HG03558 (cell line): ENCODE data around the gene ANO2.
"Not testable (repeated sequence)": the region's sequence is repeated elsewhere in the genome, so short reads cannot be mapped to it uniquely, and the experiment has no call there.

Experiments
- ATAC-seq: cut with Tn5 transposase; IDR thresholded peaks from one replicate; pipeline ENCODE4 v1.9.1; 2021; ENCODE audit warnings: moderate number of reproducible peaks; ENCODE audit not compliant: unreplicated experiment; ENCODE audit errors: extremely low read depth

The ANO2 gene

DNA sequence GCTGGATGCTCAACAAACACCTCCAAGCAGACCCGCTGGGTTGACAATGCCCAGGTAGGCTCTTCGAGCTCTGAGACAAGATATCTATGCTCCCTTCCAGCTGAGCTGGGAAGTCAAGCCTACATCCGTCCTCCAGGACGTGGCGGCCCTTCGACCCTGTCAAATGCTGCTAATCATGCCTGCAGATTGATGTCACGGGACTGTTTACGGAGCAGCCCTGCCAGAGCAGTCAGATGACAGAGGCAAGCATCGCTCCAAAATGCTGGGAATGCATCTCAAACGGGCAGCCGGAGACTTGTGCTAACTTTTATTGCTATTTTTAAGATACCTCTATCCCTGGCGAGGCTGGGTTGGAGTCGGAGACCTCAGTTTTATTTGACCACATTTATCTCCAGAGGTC, 373.9 kb downstream of the ANO2 start:
- no peak for ATAC-seq

DNA sequence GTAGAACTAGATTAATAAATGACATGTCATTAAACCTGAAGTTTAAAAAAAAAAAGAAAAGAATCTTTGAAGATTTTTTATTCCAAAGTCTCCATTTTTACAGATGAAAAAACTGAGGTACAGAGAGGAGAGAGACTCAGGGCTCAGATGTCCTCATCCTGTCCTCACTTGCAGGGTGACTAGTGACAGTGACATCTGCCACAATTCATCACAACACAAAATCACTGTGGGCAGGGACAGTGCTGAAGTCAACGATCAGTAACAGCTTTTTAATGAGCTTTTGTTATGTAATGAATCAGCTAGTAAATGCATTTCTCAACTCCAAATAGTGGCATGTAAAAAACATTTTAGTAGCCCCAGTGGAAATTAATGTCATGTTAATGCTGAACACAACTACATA, 374.6 kb downstream of the ANO2 start:
- no peak for ATAC-seq

DNA sequence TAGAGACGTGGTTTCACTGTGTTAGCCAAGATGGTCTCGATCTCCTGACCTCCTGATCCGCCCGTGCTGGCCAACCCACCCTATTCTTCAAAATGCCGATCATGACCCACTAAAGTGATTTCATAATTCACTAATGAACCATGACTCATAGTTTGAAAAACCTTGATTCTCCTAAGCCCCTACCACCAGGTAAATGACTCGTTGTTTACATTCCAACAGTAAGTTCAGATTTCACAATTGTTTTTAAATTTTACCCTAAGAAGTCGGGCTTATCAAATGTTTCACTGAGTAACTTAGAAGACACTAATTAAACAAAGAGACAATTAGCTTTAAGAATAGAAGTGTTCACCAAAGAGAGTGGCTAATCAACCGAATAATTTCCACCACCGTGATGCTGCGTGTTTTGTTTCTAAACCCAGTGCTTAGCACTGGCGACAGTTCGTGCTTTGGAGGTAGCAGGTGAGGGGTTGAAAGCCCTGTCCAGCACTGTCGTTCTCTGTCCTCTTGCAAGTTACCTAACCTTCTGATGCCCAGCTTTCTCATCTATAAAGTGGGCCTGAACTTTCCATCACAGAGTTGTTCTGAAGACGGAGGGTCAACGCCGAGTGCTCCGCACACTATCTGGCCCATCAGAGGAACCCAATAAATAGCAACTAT, 376.6 kb downstream of the ANO2 start:
- no peak for ATAC-seq

DNA sequence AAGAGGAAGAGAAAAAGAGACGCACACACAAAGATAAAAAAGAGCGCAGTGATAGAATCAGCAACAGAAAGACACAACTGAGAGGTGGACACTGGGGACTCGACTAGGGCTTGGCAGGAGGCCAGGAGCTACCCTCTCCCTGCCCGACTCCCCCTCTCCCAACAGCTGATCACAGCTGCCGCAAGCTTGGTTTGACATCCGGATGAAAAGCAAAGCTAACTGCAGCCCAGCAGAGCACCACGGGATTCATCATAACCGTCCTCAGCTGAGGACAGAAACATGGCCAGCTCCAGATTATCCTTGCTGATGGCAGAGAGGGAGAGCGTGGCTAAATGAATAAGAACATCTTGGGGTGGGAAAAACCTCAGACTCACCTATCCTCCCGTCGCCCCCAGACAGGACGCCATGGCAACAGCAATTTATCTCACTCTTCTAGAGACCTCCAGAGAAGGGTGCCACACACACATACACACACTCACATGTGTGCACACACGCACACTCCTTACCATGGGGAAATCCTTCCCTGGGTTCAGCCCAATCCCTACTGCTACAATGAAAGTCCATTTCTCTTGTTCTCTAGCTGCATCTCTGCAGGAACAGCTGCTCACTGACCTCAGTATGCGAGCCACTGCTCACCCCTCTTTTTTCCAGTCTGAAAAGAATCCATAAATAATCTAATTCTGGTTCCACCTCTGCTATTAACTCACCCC, 377.9 kb downstream of the ANO2 start:
- no peak for ATAC-seq

DNA sequence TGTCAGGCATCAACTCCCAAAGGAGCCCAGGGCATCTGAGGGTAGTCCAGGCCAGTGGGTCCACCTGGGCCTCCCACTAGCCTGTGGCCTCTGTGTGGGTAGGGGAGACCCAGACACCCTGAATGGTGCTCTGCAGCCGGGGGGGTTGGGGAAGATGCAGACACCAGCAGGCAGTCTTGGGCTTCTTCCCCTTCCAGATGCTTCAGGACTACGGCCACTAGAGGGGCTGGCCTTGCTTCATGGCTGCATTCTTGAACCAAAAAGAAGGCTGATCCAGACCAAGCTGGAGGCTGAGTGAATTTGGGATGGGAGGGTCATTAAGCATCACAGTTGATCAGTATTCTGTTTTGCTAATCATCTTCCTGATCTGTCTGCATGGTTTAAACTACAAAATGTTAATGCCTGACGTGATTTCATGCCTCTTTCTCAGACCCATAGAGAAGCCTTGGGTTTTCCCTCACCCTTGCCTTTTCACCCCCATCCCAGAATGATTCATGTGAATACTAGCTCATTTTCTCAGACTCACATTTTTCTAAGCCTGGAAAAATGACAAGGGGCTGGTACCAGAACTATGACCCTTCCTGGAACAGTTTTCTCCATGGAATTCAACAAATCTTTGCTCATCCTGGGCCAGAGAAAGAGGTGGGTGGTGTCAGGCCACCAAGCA, 379.0 kb downstream of the ANO2 start:
- ATAC-seq = no peak

DNA sequence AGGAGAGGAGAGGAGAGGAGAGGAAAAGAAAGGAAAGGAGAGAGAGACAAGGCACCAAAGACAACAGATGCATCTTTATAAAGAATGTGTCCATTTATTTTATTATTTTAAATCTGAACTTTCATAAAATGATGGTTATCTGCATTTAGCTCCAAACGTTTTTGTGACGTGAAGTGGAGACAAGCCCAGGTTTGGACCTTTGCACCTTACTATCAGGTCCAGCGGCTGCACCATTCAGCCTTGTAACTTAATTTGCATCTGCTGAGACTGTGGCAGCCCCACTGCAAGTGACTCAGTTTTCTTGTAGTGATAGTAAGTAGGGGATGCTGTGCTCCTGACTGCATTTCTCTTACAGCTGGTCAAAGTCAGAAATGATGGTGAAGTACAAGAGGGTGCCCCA, 382.5 kb downstream of the ANO2 start:
- ATAC-seq = no peak

DNA sequence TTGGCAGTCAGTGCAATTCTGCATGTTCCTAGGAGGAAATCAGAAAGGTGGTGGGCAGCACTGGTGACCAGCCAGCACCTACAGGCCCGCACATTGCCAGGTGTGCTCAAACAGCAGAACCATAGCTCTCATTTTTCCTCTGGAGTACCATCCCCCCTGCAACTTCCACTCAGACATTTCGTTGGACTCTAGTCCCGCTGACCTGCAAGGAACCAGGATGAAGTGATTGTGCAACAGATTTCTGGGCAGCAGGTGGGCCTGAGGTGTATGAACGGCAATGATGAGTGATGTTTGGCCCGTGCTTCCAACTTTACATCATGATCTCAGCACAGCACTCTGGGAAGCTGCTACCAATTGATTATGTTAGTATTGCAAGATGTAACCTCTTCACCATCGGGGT, 383.2 kb downstream of the ANO2 start:
- no peak for ATAC-seq

DNA sequence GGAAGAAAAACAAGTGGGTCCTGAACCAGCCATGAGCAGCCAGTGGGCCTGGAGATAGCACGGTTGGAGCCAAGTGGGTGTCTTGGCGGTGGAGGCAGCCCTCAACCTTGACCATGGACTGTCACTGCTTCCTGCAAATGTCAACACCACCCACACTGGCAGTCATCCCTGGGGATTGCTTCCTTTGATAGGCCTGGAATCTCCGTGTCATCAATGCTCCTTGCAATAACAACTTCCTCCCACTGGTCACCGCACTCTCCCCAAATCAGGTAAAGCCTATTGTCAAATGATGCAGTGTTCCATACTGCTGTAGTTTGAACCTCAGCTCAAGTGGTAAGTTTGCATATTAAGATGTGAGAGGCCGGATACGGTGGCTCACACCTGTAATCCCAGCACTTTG, 384.0 kb downstream of the ANO2 start:
- no peak for ATAC-seq

DNA sequence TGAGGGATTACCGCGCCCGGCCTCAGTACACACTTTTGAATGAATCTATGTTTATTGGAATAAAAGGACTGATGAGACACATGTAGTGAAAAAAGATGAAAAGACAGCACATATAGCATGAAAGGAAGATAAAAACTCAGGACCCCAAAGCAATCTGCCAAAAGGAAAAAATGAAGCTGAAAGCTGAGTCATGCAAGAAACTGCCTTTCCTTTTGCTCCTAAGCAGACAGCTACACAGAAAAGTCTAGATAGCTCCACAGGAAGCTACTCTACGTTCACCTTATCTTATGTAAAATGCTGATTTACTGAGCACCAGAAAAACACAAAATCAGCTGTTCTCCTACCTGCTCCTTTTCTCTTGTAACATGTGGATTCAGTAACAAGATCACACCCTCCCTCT, 384.8 kb downstream of the ANO2 start:
- no peak for ATAC-seq

DNA sequence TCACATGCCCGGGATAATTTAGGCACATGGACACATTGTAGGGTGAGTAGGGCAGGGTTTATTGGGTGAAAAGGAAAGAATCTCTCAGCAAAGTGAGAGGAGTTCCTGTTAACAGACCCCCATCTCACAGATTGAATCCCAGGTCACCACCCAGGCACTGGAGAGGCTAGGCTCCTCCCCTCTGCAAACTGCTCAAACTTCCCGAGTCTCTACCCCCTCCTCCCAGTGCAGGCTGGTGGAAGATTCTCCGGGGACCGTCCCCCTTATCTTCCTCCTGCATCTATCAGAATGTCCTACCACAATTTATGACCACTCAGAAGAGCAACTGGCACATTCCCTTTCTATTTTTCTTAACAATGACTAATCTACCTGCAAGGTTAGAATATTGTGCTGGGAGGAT, 387.2 kb downstream of the ANO2 start:
- ATAC-seq = no peak

DNA sequence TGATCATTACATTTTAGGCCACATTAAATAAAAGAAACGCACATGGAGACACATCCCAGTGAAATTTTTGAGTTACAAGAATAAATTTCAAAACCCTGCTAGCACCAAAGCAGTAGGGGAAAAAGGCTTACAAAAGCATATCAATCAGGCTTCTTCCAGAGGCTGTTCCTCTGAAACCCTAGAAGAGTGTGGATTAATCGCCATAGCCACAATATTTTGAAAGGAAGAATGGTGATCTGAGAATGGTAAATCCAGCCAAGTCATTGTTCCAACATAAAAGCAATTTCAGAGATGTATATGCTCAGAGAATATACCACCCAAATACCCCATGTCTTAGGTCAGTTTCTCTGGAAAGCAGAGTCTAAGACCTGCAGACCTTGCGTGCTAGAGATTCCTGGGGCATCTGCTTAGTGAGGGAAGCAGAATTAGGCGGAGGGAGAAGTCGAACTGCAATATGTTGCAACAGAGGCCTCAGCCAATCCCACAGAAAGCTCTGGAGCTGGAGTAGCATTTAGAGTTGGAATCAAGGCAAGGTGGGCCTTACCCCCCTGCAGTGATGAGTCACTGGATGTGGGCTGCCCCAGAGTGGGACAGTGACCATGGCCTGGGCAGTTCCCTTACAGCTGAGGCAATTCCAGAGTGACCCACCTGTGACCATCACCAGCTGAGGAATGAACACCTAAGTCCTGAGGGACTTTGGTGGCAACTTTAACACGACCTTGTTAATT, 387.9 kb downstream of the ANO2 start:
- no peak for ATAC-seq

DNA sequence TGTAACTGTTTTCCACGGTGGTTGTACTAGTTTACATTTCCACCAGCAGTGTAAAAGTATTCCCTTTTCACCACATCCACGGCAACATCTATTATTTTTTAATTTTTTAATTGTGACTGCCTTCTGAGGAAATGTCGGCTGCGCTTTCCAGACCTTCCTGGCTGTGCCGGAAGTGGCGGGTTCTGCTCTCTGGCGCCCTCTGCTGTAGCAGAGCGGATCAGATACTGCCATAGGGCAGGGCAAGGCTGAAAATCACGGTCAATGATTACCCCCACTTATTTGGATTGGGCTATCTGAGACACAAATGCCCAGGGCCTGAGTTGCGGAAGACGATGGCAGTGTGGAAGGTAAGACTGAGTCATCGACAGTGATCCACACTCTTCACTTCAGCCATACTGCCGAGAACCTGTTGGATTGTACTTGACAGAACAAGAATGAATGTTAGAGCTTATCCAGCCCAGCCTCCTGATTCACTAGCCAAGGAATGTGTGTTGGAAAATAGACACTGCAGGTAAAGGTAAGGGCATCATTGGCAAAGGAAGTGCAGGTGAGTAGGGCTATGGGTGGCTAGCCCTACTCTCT, 388.9 kb downstream of the ANO2 start:
- no peak for ATAC-seq

DNA sequence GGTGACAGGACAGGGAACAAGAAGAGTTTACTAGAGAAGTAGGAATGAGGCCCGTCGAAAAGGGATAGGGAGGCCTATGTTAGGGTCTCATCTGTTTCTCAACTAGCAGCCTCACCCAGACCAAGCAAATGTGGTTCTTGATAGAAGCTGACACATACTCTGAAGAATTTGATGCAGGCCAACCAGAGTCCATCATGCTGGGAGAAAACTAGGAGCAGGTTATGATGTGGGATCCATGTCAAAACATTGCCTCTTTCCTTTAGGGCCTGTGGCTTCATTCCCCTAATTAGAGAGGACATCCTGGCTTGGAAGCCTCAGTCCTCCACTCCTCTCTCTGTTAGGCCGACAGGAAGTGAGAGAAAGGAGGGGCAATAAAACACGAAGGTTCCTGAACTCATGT, 390.3 kb downstream of the ANO2 start:
- no peak for ATAC-seq

DNA sequence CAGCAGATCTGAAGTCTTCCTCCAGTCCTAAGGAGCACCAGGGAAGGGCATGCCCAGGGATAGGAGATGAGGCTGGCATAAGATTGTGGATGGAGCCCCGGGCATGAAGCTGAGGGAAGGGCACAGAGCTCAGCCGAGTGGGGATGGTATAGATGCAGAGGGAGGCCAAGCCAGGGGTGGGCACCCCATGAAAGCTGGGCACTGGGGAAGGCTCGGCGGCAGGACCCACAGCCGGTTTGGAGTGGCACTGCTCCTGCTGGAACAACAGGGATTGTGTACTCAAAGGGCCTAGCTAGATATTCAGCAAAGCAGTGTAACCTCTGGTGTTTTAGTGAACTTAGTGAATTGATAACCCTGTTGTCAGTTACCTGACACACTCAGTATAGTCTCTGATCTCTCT, 396.0 kb downstream of the ANO2 start:
- ATAC-seq = no peak

DNA sequence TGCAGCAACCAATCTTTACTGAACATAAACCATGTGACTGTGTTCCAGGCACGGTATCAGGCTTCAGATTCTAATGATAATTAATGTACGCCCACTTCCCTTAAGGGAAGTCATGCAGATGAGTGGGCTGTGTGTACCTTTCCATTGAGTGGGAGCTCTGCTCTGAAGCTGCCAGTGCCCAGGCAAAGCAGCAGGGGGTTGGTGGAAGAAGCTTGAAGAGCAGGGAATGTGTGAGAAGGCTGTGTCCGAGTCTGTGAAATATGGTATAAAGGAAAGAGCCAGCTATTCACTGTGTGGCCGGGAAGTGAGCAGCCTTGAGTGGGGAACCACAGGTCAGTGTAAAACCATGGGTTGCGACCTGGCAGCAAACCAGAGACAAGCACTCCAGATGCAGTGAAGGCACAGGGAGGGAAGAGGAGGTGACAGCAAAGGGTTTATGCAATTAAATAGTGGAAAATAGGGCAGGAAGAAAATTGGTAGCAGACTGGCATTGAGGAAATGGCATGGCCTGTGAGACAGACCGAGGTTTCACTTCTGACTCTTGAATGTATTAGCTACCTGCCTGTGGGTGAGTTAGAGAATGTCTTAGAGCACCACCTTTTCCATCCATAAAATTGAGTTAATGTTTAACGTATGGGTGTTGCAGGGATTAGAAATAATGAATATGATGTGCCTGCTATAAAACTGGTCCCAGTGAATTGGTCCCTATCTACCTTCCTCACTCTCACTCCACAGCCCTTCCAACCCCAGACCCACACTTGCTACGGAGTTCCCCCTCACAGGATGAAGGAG, 396.7 kb downstream of the ANO2 start:
- no peak for ATAC-seq

DNA sequence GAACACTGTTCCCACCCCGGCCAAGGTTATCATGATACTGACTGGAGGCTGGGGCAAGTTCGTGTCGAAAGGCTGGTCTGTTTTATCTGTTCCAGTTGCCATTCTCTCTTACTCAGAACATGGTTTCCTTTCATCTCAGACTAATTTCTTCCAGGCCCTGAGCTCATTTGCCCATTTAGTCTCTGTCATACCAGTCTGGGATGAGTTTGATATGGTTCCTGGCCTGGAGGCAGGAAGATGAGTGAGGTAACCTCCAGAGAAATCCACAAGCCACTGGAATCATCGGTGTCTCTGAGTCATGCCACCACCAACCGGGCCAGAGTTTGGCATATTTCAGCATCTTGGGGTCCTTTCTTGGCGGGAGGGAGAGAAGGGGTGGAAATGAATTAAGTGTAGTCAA, 398.4 kb downstream of the ANO2 start:
- ATAC-seq = no peak

DNA sequence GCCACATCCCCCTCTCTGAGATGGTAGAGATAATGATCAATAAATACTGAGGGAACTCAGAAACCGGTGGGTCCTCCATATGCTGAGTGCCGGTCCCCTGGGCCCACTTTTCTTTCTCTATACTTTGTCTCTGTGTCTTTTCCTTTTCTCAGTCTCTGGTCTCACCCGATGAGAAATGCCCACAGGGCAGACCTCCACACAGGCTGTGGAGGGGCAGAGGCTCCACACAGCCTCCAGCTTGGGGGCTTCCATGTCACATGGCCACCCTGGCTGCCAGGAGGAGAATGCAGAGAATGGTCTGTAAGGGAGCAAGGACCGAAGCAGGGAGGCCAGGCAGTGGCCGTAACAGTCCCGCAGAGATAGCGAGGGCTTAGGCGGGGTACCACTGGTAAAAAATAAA, 407.3 kb downstream of the ANO2 start:
- ATAC-seq = no peak

DNA sequence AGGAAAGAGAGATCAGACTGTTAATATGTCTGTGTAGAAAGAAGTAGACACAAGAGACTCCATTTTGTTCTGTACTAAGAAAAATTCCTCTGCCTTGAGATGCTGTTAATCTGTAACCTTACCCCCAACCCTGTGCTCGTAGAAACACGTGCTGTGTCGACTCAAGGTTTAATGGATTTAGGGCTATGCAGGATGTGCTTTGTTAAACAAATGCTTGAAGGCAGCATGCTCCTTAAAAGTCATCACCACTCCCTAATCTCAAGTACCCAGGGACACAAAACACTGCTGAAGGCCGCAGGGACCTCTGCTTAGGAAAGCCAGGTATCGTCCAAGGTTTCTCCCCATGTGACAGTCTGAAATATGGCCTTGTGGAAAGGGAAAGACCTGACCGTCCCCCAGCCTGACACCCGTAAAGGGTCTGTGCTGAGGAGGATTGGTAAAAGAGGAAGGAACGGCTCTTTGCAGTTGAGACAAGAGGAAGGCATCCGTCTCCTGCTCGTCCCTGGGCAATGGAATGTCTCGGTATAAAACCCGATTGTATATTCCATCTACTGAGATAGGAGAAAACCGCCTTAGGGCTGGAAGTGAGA, 407.9 kb downstream of the ANO2 start:
- not testable (repeated sequence) for ATAC-seq

DNA sequence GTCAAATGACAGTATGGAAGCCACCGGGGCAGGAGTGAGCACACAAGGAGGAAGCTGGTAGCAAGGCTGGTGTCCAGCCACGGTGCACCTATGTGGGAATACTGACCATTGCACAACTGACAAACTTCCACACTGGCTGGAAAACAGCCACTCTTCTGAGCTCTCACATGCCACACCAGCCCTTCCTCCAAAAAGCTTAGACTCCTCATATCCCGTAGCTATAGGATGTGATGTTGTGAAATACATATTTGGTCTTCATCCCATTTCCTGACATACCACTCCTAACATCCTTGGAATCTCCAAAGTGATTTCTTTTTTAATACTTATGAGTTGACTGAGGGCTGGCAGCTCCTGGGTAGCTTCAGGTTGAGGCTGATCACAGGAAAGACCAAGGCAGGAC, 409.5 kb downstream of the ANO2 start:
- no peak for ATAC-seq
